ENCODE results near the gene MBD4. TPM values are rescaled to one million over a fixed set of nuclear protein-coding genes. Genes with fewer than 3 reads are reported as not detected.

The MBD4 gene
- total and polyA plus RNA-seq, 2 donors (not counting 1 experiment from before 2014, with no cell fraction given), result 95.7 to 140 TPM

GRCh38 chr3:129473067-129473768 is 33.5 kb upstream of the MBD4 start:
- no peak for DNase-seq

More at GRCh38 chr3:129473067-129473768, 33.5 kb upstream of the MBD4 start:
- 100% methylated on average over 2 of the region's 4 CpGs for WGBS (ENCODE audit: insufficient coverage)
- Mint-ChIP-seq H3K27ac (no peak overlapping the region), H3K4me1 (no peaks in the 10 kb centered on the region), H3K4me3 (no peak overlapping the region), H3K27me3 (no peaks in the 10 kb centered on the region), H3K9me3 (ENCODE audit: insufficient read depth) (no peaks in the 10 kb centered on the region)
- Histone ChIP-seq H3K79me2 (ENCODE audit: control insufficient read depth, insufficient read depth, low read length) (no peaks in the 10 kb centered on the region), H4K20me1 (ENCODE audit: control insufficient read depth, insufficient read depth, low read length, poor library complexity, severe bottlenecking) (no peaks in the 10 kb centered on the region), H3K4me1 (ENCODE audit: control insufficient read depth in 2 of 2, insufficient read depth in 2 of 2, low read length in 2 of 2) (no peaks in the 10 kb centered on the region), H3K27me3 (replicated peaks in 1 of 4; ENCODE audit: control extremely low read depth in 1 of 4, control insufficient read depth in 3 of 4, insufficient read depth in 4 of 4, low read length in 3 of 4) (no peaks in the 10 kb centered on the region), H2AFZ (ENCODE audit: insufficient read depth, low read depth, low read length, poor library complexity, severe bottlenecking) (no peak overlapping the region), H3K9ac (ENCODE audit: low read length) (no peak overlapping the region), H3K4me3 (ENCODE audit: control extremely low read depth in 1 of 5, extremely low read depth in 1 of 5, insufficient read depth in 1 of 5, low read depth in 2 of 5, low read length in 4 of 5) (no peak overlapping the region), H3K4me2 (replicated peaks; ENCODE audit: low read depth, low read length, poor library complexity, severe bottlenecking) (no peak overlapping the region), H3K9me3 (ENCODE audit: control extremely low read depth in 1 of 3, control insufficient read depth in 2 of 3, insufficient read depth in 1 of 3, low read length in 2 of 3) (no peaks in the 10 kb centered on the region), H3K36me3 (replicated peaks in 1 of 2; ENCODE audit: control extremely low read depth in 1 of 2, control insufficient read depth in 1 of 2, extremely low read depth in 1 of 2, insufficient read depth in 2 of 2, low read length in 1 of 2) (peaks cover 0 to 4% of the 10 kb centered on the region in 2 experiments), H3K27ac (ENCODE audit: low read length in 2 of 2) (no peak overlapping the region)
- intact Hi-C loops (cut with micrococcal nuclease), result no loop called here
- ChIA-PET POLR2A (no interaction called here), CTCF (interaction anchor here (1.1 kb wide), 2 partner anchors 81 to 633 kb away, joined by 3 to 4 read pairs; no protein-coding TSS in a partner anchor)
- no peak for ATAC-seq (ENCODE audit: low read depth)
- TF ChIP-seq EZH2 (IDR thresholded peaks at IDR 0.05; ENCODE audit: borderline replicate concordance, insufficient read depth, low read depth, low read length, poor library complexity, severe bottlenecking) (no peak), CTCF (IDR thresholded peaks at IDR 0.05) (no peak)
